H1 (cell line): ENCODE data around the gene CENATAC. TPM values are rescaled to one million over a fixed set of nuclear protein-coding genes. Genes with fewer than 3 reads are reported as not detected.

Experiments
- CTCF ChIA-PET: fragments of 300-600 bp; sonication (Branson Sonifier 250); formaldehyde crosslinking; loops from one replicate; lab custom pipeline; 2021; ENCODE audit not compliant: partially characterized antibody; lab: Charles Lee
- POLR2A ChIA-PET: fragments of 300-600 bp; sonication (Branson Sonifier 250); formaldehyde crosslinking; loops from one replicate; lab custom pipeline; 2021; ENCODE audit warnings: inconsistent platforms; ENCODE audit not compliant: partially characterized antibody; lab: Charles Lee
- DNase-seq, 2 experiments: peaks; one replicate each; pipeline versions ENCODE4 v3.0.0 to v3.0.0-alpha.2; 2010 to 2022; ENCODE audit warnings: low spot score in 2 of 2, low read depth in 1 of 2, mixed read lengths in 1 of 2
- FAIRE-seq: peaks from 2 replicates; lab custom pipeline; 2011; peaks lifted over from hg19 to GRCh38; lab: Jason Lieb, UNC
- H2AFZ ChIP-seq: 2 replicates; pipeline ENCODE4 v1.8.1; 2012; ENCODE audit warnings: low read length, inconsistent platforms
- H2AK5ac ChIP-seq: 2 replicates; pipeline ENCODE4 v1.6.1; 2013; ENCODE audit warnings: low read depth, low read length
- H2BK120ac ChIP-seq: replicated peaks from 2 replicates; pipeline ENCODE3; 2013; ENCODE audit warnings: low read depth, low read length, inconsistent platforms
- H2BK12ac ChIP-seq: 2 replicates; pipeline ENCODE4 v1.6.1; 2013; ENCODE audit warnings: low read depth, low read length
- H2BK15ac ChIP-seq: 2 replicates; pipeline ENCODE4 v1.6.1; 2013; ENCODE audit warnings: low read length
- H2BK20ac ChIP-seq: 2 replicates; pipeline ENCODE4 v1.6.1; 2013; ENCODE audit warnings: low read length
- H2BK5ac ChIP-seq: 2 replicates; pipeline ENCODE4 v1.6.1; 2013; ENCODE audit warnings: low read depth, low read length
- H3K14ac ChIP-seq: 2 replicates; pipeline ENCODE4 v1.6.1; 2013; ENCODE audit warnings: inconsistent platforms; ENCODE audit not compliant: insufficient read length
- H3K18ac ChIP-seq: 2 replicates; pipeline ENCODE4 v1.6.1; 2013; ENCODE audit warnings: low read length; ENCODE audit errors: extremely low read depth
- H3K23ac ChIP-seq: 2 replicates; pipeline ENCODE4 v1.6.1; 2013; ENCODE audit warnings: inconsistent platforms; ENCODE audit not compliant: insufficient read length
- H3K23me2 ChIP-seq: 2 replicates; pipeline ENCODE4 v1.6.1; 2013; ENCODE audit warnings: low read depth, low read length
- H3K27ac ChIP-seq: 2 replicates; pipeline ENCODE4 v1.6.1; 2011; ENCODE audit warnings: low read depth, low read length, inconsistent platforms
- H3K27me3 ChIP-seq, 4 experiments: replicated peaks in 1 of 4; 1 replicate in 1 of 4; 2 replicates in 3 of 4; pipeline versions ENCODE4 v1.6.1 to v1.8.1; 2011 to 2013; ENCODE audit warnings: low read length in 3 of 4, mild to moderate bottlenecking in 3 of 4, inconsistent platforms in 2 of 4, mixed read lengths in 2 of 4, moderate library complexity in 1 of 4; ENCODE audit not compliant: control insufficient read depth in 3 of 4, insufficient read depth in 3 of 4; ENCODE audit errors: extremely low read depth in 1 of 4
- H3K36me3 ChIP-seq, 4 experiments: 2 replicates each; pipeline versions ENCODE4 v1.6.1 to v1.8.1; 2011 to 2013; ENCODE audit warnings: mild to moderate bottlenecking in 4 of 4, low read length in 3 of 4, moderate library complexity in 2 of 4, control low read depth in 1 of 4, inconsistent platforms in 1 of 4; ENCODE audit not compliant: insufficient read depth in 4 of 4, control insufficient read depth in 2 of 4
- H3K4ac ChIP-seq: replicated peaks from 2 replicates; pipeline ENCODE3; 2013; ENCODE audit warnings: low read length, low read depth, mixed read lengths, inconsistent platforms; ENCODE audit not compliant: insufficient read length
- H3K4me1 ChIP-seq, 4 experiments: replicated peaks in 1 of 4; 1 replicate in 1 of 4; 2 replicates in 3 of 4; pipeline versions ENCODE4 v1.6.1 to v1.8.1; 2011 to 2013; ENCODE audit warnings: low read length in 3 of 4, inconsistent platforms in 2 of 4, mixed read lengths in 1 of 4; ENCODE audit not compliant: insufficient read depth in 4 of 4, control insufficient read depth in 3 of 4
- H3K4me2 ChIP-seq, 2 experiments: 2 replicates each; pipeline versions ENCODE4 v1.6.1 to v1.8.1; 2011 to 2013; ENCODE audit warnings: low read depth in 2 of 2, low read length in 2 of 2, control low read depth in 1 of 2, inconsistent platforms in 1 of 2, mild to moderate bottlenecking in 1 of 2; ENCODE audit not compliant: insufficient read depth in 1 of 2
- H3K4me3 ChIP-seq, 4 experiments: fragments of 200-600, 300-600 bp in 1 of 4; sonication (generic), shearing (Covaris generic), sonication (Bioruptor Twin) in 1 of 4; 2 replicates each; pipeline versions ENCODE4 v1.5.1 to v1.8.1; 2011 to 2016; ENCODE audit warnings: low read length in 4 of 4, low read depth in 3 of 4, control low read depth in 2 of 4, inconsistent platforms in 2 of 4, mild to moderate bottlenecking in 2 of 4, mixed read lengths in 1 of 4, moderate library complexity in 1 of 4; ENCODE audit not compliant: insufficient read depth in 2 of 4; ENCODE audit errors: extremely low read depth in 1 of 4
- H3K56ac ChIP-seq: replicated peaks from 2 replicates; pipeline ENCODE3; 2013; ENCODE audit warnings: low read depth, mild to moderate bottlenecking, mixed read lengths, low read length, inconsistent platforms; ENCODE audit not compliant: insufficient read length
- H3K79me1 ChIP-seq: 2 replicates; pipeline ENCODE4 v1.6.1; 2013; ENCODE audit warnings: low read depth, low read length, control low read depth
- H3K79me2 ChIP-seq, 2 experiments: 2 replicates each; pipeline versions ENCODE4 v1.6.1 to v1.8.1; 2012 to 2013; ENCODE audit warnings: low read length in 2 of 2, mild to moderate bottlenecking in 2 of 2, inconsistent platforms in 1 of 2; ENCODE audit not compliant: insufficient read depth in 2 of 2, control insufficient read depth in 1 of 2
- H3K9ac ChIP-seq, 4 experiments: replicated peaks in 1 of 4; 1 replicate in 1 of 4; 2 replicates in 3 of 4; pipeline versions ENCODE4 v1.6.1 to v1.8.1; 2011 to 2013; ENCODE audit warnings: low read depth in 3 of 4, low read length in 3 of 4, control low read depth in 2 of 4, mild to moderate bottlenecking in 2 of 4, moderate library complexity in 2 of 4, inconsistent platforms in 1 of 4; ENCODE audit errors: extremely low read depth in 1 of 4
- H3K9me3 ChIP-seq, 2 experiments: 2 replicates each; pipeline versions ENCODE4 v1.6.1 to v1.8.1; 2012 to 2013; ENCODE audit warnings: mild to moderate bottlenecking in 2 of 2, moderate library complexity in 2 of 2, control low read depth in 1 of 2, inconsistent platforms in 1 of 2, low read depth in 1 of 2, low read length in 1 of 2, mixed read lengths in 1 of 2; ENCODE audit not compliant: insufficient read depth in 2 of 2
- H4K20me1 ChIP-seq, 2 experiments: replicated peaks in 1 of 2; 2 replicates each; pipeline versions ENCODE3 to v1.8.1; 2011 to 2013; ENCODE audit warnings: inconsistent platforms in 2 of 2, low read length in 2 of 2, mild to moderate bottlenecking in 1 of 2; ENCODE audit not compliant: insufficient read depth in 2 of 2, control insufficient read depth in 1 of 2
- H4K5ac ChIP-seq: 2 replicates; pipeline ENCODE4 v1.6.1; 2013; ENCODE audit warnings: low read length, low read depth, mixed read lengths, inconsistent platforms; ENCODE audit not compliant: insufficient read length
- H4K8ac ChIP-seq: 2 replicates; pipeline ENCODE4 v1.8.0; 2013; ENCODE audit warnings: mild to moderate bottlenecking, moderate library complexity, low read length, inconsistent platforms; ENCODE audit not compliant: insufficient read depth; ENCODE audit errors: extremely low read depth
- H4K91ac ChIP-seq: replicated peaks from 2 replicates; pipeline ENCODE3; 2013; ENCODE audit warnings: low read length, mixed read lengths, inconsistent platforms; ENCODE audit not compliant: insufficient read length
- BCL11A ChIP-seq, 2 experiments: IDR thresholded peaks; one replicate each; pipeline ENCODE4 v1.6.1; 2011; ENCODE audit warnings: low read depth in 2 of 2, low read length in 2 of 2, mild to moderate bottlenecking in 2 of 2
- CEBPB ChIP-seq: IDR thresholded peaks from 2 replicates; pipeline ENCODE4 v1.6.1; 2012; ENCODE audit warnings: low read depth, low read length
- CHD2 ChIP-seq: IDR thresholded peaks from 2 replicates; pipeline ENCODE4 v1.6.1; 2012; ENCODE audit warnings: low read length, improper control_type of control experiment
- E2F6 ChIP-seq: IDR thresholded peaks from 2 replicates; pipeline ENCODE4 v1.6.1; 2012; ENCODE audit warnings: inconsistent platforms
- FOSL1 ChIP-seq: IDR thresholded peaks from 2 replicates; pipeline ENCODE4 v1.6.1; 2011; ENCODE audit warnings: mild to moderate bottlenecking, low read depth, low read length, moderate library complexity; ENCODE audit not compliant: insufficient read depth
- GABPA ChIP-seq: IDR thresholded peaks from 2 replicates; pipeline ENCODE4 v1.6.1; 2011; ENCODE audit warnings: mild to moderate bottlenecking, low read length, moderate library complexity, borderline replicate concordance; ENCODE audit not compliant: insufficient read depth
- GTF2F1 ChIP-seq: IDR thresholded peaks from 2 replicates; pipeline ENCODE4 v1.6.1; 2012; ENCODE audit warnings: low read depth, low read length, improper control_type of control experiment, borderline replicate concordance
- MAFK ChIP-seq: IDR thresholded peaks from 2 replicates; pipeline ENCODE4 v1.6.1; 2012; ENCODE audit warnings: low read depth, mild to moderate bottlenecking, improper control_type of control experiment, low read length
- PHF8 ChIP-seq: fragments of 200-600 bp; sonication (generic); conservative IDR thresholded peaks from 2 replicates; pipeline ENCODE4 v1.7.1; 2012; ENCODE audit warnings: low read depth, mild to moderate bottlenecking, inconsistent platforms, low read length, moderate library complexity
- POLR2AphosphoS5 ChIP-seq: IDR thresholded peaks from 2 replicates; pipeline ENCODE4 v1.6.1; 2011; ENCODE audit warnings: low read depth, low read length
- SRF ChIP-seq: IDR thresholded peaks from 2 replicates; pipeline ENCODE4 v1.6.1; 2011; ENCODE audit warnings: mild to moderate bottlenecking, low read depth, low read length, moderate library complexity
- YY1 ChIP-seq: IDR thresholded peaks from 2 replicates; pipeline ENCODE4 v1.6.1; 2011; ENCODE audit warnings: low read depth, mild to moderate bottlenecking, low read length
- WGBS, 2 experiments: shearing (Covaris generic) in 1 of 2; methylation state at CpG; one replicate each; pipeline versions ENCODE4 v1.1.6 to v1.1.7; 2013 to 2015; ENCODE audit warnings: low lambda C conversion rate in 2 of 2, mixed read lengths in 2 of 2, inconsistent platforms in 1 of 2, low coverage in 1 of 2, missing lambda C conversion rate in 1 of 2; ENCODE audit not compliant: insufficient replicate concordance in 2 of 2, insufficient coverage in 1 of 2, insufficient read length in 1 of 2; ENCODE audit errors: extremely low coverage in 1 of 2, missing lambda C conversion rate in 1 of 2; 5-methylcytosine and 5-hydroxymethylcytosine counted together
- polyA plus RNA-seq, 7 experiments: library from polyadenylated mRNA; depleted of rRNA in 3 of 7; stranded (reverse) in 5 of 7; unstranded in 2 of 7; fragments of >200 nt in 5 of 7; fragments of 200-250 nt in 2 of 7; gene quantifications; 1 replicate in 5 of 7; 2 replicates in 1 of 7; 4 replicates in 1 of 7; pipeline versions ENCODE4 v1.2.1 to v1.2.3, GENCODE V29; 2011 to 2013; ENCODE audit warnings: missing spikeins in 2 of 7, mixed read lengths in 2 of 7
- total RNA-seq: library from RNA; stranded (reverse); fragmentation: NEBNext Ultra II Directional; extraction: Animal tissue kit (Norgen Biotek cat#: 25700); gene quantifications from 2 replicates; pipeline ENCODE4 v1.2.1, GENCODE V29; 2021

Gene CENATAC
- total and polyA plus RNA-seq, 2 of the 8 experiments (the other 6 are each of a cell fraction or from before 2014, with no cell fraction given), result 22.7 to 36.4 TPM

DNA sequence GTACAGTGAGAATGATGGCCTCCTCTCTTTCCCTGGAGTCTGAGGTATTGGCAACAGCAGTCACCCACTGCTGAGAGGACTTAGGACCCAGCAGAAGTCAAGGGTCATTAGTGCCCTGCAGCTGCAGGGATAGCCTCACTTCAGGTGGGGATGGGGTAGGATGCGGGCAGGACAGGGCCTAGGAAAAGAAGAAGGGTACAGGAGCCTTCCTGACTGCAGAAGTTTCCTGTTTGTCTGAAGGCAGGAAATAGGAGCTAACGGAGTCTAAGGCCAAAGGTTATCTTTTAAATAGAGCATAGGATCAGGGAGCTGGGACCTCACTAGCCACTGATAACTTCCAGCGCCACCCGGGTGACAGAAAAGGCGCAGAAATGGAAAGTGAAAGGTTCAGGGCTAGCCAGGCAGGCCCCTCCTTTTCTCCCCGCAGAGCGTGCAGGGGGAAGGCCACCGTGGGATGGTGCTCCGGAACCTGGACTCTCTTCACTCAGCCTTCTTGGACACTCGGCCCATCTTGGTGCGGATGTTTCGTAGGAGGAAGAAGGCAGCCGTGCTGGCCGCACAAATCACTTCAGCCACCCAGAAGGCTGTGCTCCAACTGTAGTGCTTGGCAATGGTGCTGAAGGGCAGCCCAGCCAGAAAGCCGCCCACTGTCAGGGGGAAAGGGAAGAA, 26.6 kb downstream of the CENATAC start:
- no peak overlapping the region for H2BK12ac ChIP-seq
- H3K4me3 ChIP-seq, result no peak overlapping the region
- no peak overlapping the region for H2AK5ac ChIP-seq
- H3K79me2 ChIP-seq, result peaks cover 5 to 34% of the 10 kb centered on the region in 2 experiments; a peak in 3 of 4 replicates
- no peaks in the 10 kb centered on the region for H3K27me3 ChIP-seq
- ChIA-PET POLR2A (interaction anchor here (0.6 to 9.7 kb wide), 18 partner anchors 11 to 354 kb away, joined by 3 to 224 read pairs (median 4); partner anchors contain the start of genes HYOU1, RPS25 and TRAPPC4), CTCF (interaction anchor here (0.6 to 1.4 kb wide), 5 partner anchors 9 to 115 kb away, joined by 3 to 5 read pairs (median 3); partner anchors contain the start of gene VPS11)
- H3K18ac ChIP-seq, result no peak overlapping the region
- no peak overlapping the region for H3K4me2 ChIP-seq
- H4K8ac ChIP-seq, result no peak overlapping the region
- no peak overlapping the region for H2BK120ac ChIP-seq
- H3K23ac ChIP-seq, result no peak overlapping the region
- WGBS, 2 experiments, result 87% methylated on average over 15 of the region's 15 CpGs; no CpG with 5 or more reads in 1 of the 2 experiments
- H2BK5ac ChIP-seq, result no peak overlapping the region
- H3K56ac ChIP-seq, result no peak overlapping the region
- peak overlapping the region in 1 of 4 experiments; percentile 44; a peak in 1 of 7 replicates for H3K9ac ChIP-seq
- H3K23me2 ChIP-seq, result peaks cover under 1% of the 10 kb centered on the region; the same call in 1 of the 2 replicates
- no peak overlapping the region for H3K4ac ChIP-seq
- H2AFZ ChIP-seq, result no peak overlapping the region
- FAIRE-seq (no peak), DNase-seq (no peak)
- H3K79me1 ChIP-seq, result peaks cover 20% of the 10 kb centered on the region
- H2BK20ac ChIP-seq, result no peak overlapping the region
- H2BK15ac ChIP-seq, result no peak overlapping the region
- peaks cover 6 to 13% (median 10%) of the 10 kb centered on the region in 4 experiments for H3K4me1 ChIP-seq
- peaks cover 14 to 66% (median 37%) of the 10 kb centered on the region in 4 experiments for H3K36me3 ChIP-seq
- H3K14ac ChIP-seq, result no peak overlapping the region
- no peak overlapping the region for H4K91ac ChIP-seq
- H3K9me3 ChIP-seq, result no peaks in the 10 kb centered on the region
- no peak overlapping the region for H4K5ac ChIP-seq
- H3K27ac ChIP-seq, result no peak overlapping the region
- H4K20me1 ChIP-seq, result peaks cover 3 to 21% of the 10 kb centered on the region in 2 experiments
- TF ChIP-seq PHF8 (no peak), FOSL1 (no peak), MAFK (no peak), CEBPB (no peak), GTF2F1 (no peak), YY1 (no peak), E2F6 (no peak), POLR2AphosphoS5 (no peak), GABPA (no peak), SRF (no peak), CHD2 (no peak), BCL11A (IDR thresholded peaks at IDR 0.05; ENCODE audit: low read depth in 2 of 2, low read length in 2 of 2) (no peak)
